HG03139 (cell line): ENCODE results near the gene STC2.
"Not testable (repeated sequence)": the region's sequence is repeated elsewhere in the genome, so short reads cannot be mapped to it uniquely, and the experiment has no call there.

Experiments
- ATAC-seq: cut with Tn5 transposase; IDR thresholded peaks from one replicate; pipeline ENCODE4 v1.9.1; 2021; ENCODE audit not compliant: unreplicated experiment

STC2 gene

GRCh38 chr5:173296737-173297676 lies 31.2 kb downstream of the STC2 start:
- no peak for ATAC-seq

- ATAC-seq: no peak
Observed at GRCh38 chr5:173295796-173296195, 32.4 kb downstream of the STC2 start.

GRCh38 chr5:173294673-173295320 lies 33.4 kb downstream of the STC2 start:
- no peak for ATAC-seq

- peak; percentile 57 for ATAC-seq
Observed at GRCh38 chr5:173293817-173294672, 34.2 kb downstream of the STC2 start.

GRCh38 chr5:173291722-173292658 lies 36.2 kb downstream of the STC2 start:
- no peak for ATAC-seq

GRCh38 chr5:173290477-173291131 lies 37.6 kb downstream of the STC2 start:
- ATAC-seq: no peak

- ATAC-seq: no peak
Observed at GRCh38 chr5:173289372-173289771, 38.8 kb downstream of the STC2 start.

- no peak for ATAC-seq
Observed at GRCh38 chr5:173288632-173289031, 39.6 kb downstream of the STC2 start.

GRCh38 chr5:173287086-173287485 lies 41.1 kb downstream of the STC2 start:
- ATAC-seq: no peak

GRCh38 chr5:173284343-173284958 lies 43.8 kb downstream of the STC2 start:
- ATAC-seq: not testable (repeated sequence)

- ATAC-seq: peak; percentile 89
Observed at GRCh38 chr5:173283318-173284288, 44.6 kb downstream of the STC2 start.

GRCh38 chr5:173282916-173283315 lies 45.3 kb downstream of the STC2 start:
- no peak for ATAC-seq

GRCh38 chr5:173281910-173282309 lies 46.3 kb downstream of the STC2 start:
- no peak for ATAC-seq

GRCh38 chr5:173279166-173279565 lies 49.0 kb downstream of the STC2 start:
- ATAC-seq: no peak

GRCh38 chr5:173278641-173279040 lies 49.6 kb downstream of the STC2 start:
- no peak for ATAC-seq

GRCh38 chr5:173278172-173278571 lies 50.0 kb downstream of the STC2 start:
- no peak for ATAC-seq

- no peak for ATAC-seq
Observed at GRCh38 chr5:173274771-173275170, 53.4 kb downstream of the STC2 start.

- no peak for ATAC-seq
Observed at GRCh38 chr5:173271419-173271818, 56.8 kb downstream of the STC2 start.
